ENCODE measurements around the gene MACROD2.
"Not testable (repeated sequence)": the region's sequence is repeated elsewhere in the genome, so short reads cannot be mapped to it uniquely, and the experiment has no call there.

MACROD2 gene

GRCh38 chr20:14972690-14973089 lies 977.4 kb downstream of the MACROD2 start:
- DNase-seq (ENCODE audit: extremely low read depth, low read depth) = no peak
- TF ChIP-seq, protein P1, sequence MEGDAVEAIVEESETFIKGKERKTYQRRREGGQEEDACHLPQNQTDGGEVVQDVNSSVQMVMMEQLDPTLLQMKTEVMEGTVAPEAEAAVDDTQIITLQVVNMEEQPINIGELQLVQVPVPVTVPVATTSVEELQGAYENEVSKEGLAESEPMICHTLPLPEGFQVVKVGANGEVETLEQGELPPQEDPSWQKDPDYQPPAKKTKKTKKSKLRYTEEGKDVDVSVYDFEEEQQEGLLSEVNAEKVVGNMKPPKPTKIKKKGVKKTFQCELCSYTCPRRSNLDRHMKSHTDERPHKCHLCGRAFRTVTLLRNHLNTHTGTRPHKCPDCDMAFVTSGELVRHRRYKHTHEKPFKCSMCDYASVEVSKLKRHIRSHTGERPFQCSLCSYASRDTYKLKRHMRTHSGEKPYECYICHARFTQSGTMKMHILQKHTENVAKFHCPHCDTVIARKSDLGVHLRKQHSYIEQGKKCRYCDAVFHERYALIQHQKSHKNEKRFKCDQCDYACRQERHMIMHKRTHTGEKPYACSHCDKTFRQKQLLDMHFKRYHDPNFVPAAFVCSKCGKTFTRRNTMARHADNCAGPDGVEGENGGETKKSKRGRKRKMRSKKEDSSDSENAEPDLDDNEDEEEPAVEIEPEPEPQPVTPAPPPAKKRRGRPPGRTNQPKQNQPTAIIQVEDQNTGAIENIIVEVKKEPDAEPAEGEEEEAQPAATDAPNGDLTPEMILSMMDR (IDR thresholded peaks at IDR 0.05; ENCODE audit: low read depth, low read length) = no peak

GRCh38 chr20:14979453-14979986 lies 984.2 kb downstream of the MACROD2 start:
- TF ChIP-seq, protein P1 (IDR thresholded peaks at IDR 0.05; ENCODE audit: low read depth, low read length) = no peak
- no peak for DNase-seq (ENCODE audit: extremely low read depth, low read depth)

- not testable (repeated sequence) for DNase-seq (ENCODE audit: extremely low read depth, low read depth)
Observed at GRCh38 chr20:14981486-14981885, 986.2 kb downstream of the MACROD2 start.

DNA sequence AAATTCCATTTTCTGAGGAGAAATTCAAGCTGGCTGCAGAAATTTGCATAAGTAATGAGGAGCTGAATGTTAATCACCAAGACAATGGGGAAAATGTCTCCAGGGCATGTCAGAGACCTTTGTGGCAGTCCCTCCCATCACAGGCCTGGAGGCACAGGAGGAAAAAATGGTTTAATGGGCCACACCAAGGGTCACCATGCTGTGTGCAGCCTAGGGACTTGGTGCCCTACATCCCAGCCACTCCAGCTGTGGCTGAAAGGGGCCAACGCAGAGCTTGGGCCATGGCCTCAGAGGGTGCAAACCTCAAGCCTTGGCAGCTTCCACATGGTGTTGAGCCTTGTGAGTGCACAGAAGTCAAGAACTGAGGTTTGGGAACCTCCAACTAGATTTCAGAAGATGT lies 987.0 kb downstream of the MACROD2 start:
- DNase-seq (ENCODE audit: extremely low read depth, low read depth) = not testable (repeated sequence)

GRCh38 chr20:14984305-14984704 lies 989.0 kb downstream of the MACROD2 start:
- TF ChIP-seq, protein P1 (IDR thresholded peaks at IDR 0.05; ENCODE audit: low read depth, low read length) = no peak
- DNase-seq (ENCODE audit: extremely low read depth, low read depth) = no peak

DNA sequence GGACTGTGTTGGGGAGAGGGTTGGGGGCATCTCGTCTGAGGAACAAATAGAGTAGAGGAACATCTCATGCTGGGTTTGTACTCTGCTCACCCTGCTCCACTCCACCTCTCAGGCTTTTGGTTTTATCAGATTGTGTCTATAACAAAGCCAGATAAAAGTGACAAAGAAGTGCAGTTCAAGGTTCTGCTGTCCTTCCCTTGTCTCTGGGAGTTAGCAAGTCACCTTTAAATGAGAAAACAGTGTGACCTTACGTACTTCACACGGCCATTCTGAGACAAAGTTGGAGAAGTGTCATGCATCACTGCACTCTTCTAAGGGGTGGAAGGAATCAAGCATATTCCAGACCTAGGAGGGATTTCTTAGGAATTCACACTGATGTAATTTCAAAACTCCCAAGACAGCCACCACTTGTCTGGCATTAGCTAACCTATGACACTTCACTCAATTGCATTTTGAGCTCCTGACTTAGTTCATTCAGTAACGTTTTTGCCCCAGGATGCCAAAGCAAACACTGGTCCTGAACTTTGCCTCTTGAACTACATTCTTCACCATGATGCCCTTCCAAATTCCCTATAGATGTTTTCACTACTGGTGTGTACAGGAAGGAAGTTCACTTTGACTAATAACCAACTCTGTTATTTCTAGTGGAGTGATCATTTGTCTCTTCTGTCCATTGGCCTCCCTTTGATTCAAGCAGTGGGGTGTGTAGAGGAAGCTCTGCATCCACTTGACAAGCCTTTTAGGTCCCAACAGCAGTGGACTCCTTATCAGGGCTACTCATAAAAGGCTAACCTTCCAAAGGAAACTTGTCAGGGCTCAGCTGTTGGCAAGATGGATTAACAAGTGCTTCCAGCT lies 989.7 kb downstream of the MACROD2 start:
- TF ChIP-seq, protein P1 (IDR thresholded peaks at IDR 0.05; ENCODE audit: low read depth, low read length) = no peak
- DNase-seq (ENCODE audit: extremely low read depth, low read depth) = no peak

GRCh38 chr20:14986026-14986655 lies 990.8 kb downstream of the MACROD2 start:
- TF ChIP-seq, protein P1 (IDR thresholded peaks at IDR 0.05; ENCODE audit: low read depth, low read length) = no peak
- DNase-seq (ENCODE audit: extremely low read depth, low read depth) = no peak

DNA sequence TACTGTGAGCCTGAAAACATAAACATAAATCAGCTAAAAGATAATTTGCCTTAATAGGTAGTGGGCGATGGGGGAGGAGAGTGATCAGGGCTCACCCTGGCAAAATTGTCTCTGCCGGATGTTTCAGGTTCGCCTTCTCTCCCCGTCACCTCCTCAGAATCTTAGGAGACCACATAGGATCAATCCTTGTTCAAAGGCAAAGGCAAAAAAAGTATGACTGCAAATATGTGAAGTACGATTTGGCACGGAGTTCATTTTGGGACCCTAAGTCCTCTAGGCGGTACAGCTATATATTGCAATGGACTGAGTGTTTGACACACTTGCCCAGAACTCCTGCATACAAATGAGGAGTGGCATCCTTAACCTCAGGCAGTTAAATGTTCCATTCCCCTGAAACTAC lies 991.3 kb downstream of the MACROD2 start:
- DNase-seq (ENCODE audit: extremely low read depth, low read depth) = no peak
- TF ChIP-seq, protein P1 (IDR thresholded peaks at IDR 0.05; ENCODE audit: low read depth, low read length) = no peak

Measured in AG09319 (cell line).